Activated CD4-positive, alpha-beta T cell treated with anti-CD3 and anti-CD28 coated beads, Interleukin-2, amount 50 U/mL, for 16 hours (primary cell): ENCODE results near the gene CLEC4G.
A peak's percentile ranks its signal among the peaks of the same experiment; 100 is the strongest.
"Not testable (repeated sequence)": the region's sequence is repeated elsewhere in the genome, so short reads cannot be mapped to it uniquely, and the experiment has no call there.

ENCODE experiments used
- DNase-seq: peaks from one replicate; pipeline ENCODE4 v3.0.0-alpha.2; 2020

Gene CLEC4G, protein sequence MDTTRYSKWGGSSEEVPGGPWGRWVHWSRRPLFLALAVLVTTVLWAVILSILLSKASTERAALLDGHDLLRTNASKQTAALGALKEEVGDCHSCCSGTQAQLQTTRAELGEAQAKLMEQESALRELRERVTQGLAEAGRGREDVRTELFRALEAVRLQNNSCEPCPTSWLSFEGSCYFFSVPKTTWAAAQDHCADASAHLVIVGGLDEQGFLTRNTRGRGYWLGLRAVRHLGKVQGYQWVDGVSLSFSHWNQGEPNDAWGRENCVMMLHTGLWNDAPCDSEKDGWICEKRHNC

GRCh38 chr19:7732045-7732444 is at the start of gene CLEC4G:
TSS of gene CLEC4G (minus strand) at chr19:7732110. CDS start at chr19:7732102, 8 bp downstream.
- no peak for DNase-seq

DNA sequence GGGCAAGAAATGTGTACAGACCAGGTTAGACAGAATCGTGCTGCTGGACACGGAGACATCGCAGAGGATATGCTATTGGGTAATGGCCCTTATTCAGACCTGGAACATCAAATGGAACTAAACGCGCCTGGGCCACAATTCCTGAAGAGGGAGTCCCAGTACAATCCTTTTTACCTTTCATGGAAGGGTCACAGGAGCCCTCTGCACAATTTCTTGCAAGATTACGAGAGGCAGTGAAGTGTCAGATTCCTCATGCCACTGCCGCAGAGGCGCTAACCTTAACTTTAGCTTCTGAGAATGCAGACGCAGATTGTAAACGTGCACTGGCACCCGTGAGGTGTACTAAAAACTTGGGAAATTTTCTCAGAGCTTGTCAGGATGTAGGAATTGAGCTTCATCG is 49.2 kb upstream of the CLEC4G start:
- no peak for DNase-seq

DNA sequence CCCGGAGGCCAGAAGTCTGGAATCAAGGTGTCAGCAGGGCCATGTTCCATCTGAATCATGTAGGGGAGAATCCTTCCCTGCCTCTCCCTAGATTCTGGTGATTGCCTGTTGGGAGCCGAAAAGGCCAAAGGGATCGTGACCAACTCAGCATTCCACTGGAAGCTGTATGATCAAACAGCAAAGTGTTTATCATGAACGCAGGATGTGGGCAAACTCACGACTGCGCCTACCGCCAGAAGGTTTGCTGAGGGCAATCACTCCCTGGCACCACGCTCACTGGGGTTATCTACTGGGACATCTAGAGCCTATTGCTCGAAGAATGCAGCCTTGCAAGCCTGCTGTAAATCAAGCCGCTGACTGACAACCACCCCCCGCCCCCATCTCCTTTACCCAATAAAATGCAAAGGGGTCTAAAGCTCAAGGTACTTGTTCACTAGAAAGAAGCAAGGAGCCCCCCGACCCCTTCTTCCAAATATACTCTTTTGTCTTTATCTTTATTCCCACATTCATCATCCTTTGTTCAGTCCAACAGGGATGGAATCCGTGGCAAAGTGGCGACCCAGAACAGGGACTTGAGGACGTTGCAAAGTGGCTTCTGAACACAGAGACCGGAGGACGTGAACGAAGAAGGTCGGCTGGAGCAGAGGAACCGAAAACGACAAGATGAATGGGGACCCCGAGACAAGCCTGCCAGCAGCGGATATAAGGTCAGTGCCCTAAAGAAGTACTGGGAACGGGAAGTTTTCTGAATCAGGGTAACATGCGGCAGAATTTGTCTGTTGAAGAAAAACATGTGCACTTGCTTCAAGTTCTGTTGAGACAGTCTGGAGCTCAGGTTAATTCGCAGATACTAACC is 47.9 kb upstream of the CLEC4G start:
- DNase-seq, result no peak

GRCh38 chr19:7778081-7778480 is 46.2 kb upstream of the CLEC4G start:
- DNase-seq, result no peak

GRCh38 chr19:7775761-7776160 is 43.9 kb upstream of the CLEC4G start:
- no peak for DNase-seq

DNA sequence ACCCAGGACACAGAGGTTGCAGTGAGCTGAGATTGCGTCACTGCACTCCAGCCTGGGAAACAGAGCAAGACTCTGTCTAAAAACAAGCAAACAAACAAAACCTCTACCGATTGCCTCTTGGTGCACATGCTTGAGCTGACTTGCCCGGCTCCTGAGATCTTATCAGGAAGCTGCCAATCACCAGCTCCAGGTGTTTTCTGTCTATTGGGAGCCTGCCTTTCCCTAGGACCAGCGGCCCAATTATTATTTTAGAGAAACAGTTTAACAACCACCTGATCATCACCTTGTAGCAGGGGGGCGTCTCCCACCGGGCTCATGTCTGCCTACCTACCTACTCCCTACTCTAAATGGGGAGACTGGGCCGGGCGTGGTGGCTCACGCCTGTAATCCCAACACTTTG is 41.9 kb upstream of the CLEC4G start:
- no peak for DNase-seq

DNA sequence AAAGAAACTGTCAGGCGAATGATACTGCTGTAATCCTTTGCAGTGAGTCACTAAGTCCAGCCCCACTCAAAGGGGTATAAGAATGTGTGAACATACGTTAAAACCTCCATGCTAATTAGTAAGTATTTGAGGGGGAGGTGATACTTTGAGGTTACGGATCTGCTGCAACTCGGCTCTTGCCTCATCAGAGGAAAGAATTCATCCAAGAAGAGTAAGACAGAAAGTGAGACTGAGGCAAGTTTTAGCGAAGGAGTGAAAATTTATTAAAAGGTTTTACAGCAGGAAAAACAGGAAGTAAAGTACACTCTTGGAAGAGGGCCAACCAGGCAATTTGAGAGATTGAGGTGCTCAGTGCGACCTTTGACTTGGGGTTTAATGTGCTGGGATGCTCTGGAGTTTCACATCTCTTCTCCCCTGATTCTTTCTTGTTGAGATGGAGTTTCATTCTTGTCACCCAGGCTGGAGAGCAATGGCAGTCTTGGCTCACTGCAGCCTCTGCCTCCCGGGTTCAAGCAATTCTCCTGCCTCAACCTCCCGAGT is 40.9 kb upstream of the CLEC4G start:
- DNase-seq, result peak; percentile 82

DNA sequence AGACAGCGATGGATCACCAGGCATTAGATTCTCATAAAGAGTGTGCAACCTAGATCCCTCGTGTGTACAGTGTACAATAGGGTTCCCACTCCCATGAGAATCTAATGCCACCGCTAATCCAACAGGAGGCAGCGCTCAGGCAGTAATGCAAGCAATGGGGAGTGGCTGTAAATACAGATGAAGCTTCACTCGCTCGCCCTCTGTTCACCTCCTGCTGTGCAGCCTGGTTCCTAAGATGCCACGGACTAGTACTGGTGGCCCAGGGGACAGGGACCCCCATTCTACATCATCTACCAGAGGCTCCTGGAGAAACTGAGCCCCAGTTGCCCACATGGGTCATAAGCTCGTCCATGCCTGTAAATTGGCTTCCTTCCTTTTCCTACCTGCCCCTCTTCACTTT is 39.2 kb upstream of the CLEC4G start:
- DNase-seq, result no peak

- no peak for DNase-seq
These were observed 37.3 kb upstream of the CLEC4G start for GRCh38 chr19:7769171-7769570.

DNA sequence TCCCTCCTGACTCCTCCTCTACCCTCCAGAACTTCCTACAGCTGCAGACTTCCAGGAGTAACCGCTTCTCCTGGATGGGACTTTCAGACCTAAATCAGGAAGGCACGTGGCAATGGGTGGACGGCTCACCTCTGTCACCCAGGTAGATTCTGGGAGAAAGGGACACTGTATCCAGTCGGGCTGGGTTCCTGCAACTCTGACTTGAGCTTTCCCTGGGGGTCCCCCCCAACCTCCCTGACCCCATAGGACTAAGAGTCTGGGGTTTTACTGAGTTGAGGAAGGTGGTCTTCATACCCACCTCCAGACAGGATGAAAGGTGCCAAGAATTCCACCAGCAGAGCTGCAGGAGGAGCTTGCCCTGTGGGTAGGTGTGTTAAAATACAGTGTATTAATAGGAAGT is 35.6 kb upstream of the CLEC4G start:
- DNase-seq, result no peak

DNA sequence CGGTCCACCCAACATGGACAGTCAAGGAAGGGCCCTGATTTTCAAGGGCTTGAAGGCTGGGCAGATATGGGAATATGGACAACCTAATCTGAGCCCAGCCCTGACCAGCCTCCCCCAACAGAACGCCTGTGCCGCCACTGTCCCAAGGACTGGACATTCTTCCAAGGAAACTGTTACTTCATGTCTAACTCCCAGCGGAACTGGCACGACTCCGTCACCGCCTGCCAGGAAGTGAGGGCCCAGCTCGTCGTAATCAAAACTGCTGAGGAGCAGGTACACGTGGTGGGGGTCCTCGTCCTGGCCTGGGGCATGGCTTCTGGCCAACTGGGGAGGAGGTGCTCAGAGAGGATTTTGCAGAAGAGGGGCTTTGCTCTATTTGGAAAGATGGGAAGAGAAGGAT is 34.6 kb upstream of the CLEC4G start:
- DNase-seq, result no peak

DNA sequence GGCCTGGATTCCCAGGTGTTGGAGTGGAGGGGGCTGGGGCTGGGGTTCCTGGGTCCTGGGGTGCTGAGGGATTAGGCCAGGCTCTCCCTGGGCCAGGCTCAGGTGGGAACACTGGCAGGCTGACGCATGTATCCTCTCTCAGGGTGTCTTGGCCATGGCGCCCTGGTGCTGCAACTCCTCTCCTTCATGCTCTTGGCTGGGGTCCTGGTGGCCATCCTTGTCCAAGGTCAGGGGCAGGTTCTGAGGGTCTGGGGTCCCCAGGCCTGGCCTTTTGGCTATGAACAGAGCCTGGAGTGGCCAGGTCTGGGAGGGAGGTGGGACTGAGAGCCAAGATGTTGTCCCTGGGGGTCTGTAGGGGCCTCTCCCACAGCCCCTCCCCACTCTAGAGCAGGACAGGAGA is 33.1 kb upstream of the CLEC4G start:
- DNase-seq, result not testable (repeated sequence)

- DNase-seq, result not testable (repeated sequence)
These were observed 32.2 kb upstream of the CLEC4G start for GRCh38 chr19:7764157-7764556.

DNA sequence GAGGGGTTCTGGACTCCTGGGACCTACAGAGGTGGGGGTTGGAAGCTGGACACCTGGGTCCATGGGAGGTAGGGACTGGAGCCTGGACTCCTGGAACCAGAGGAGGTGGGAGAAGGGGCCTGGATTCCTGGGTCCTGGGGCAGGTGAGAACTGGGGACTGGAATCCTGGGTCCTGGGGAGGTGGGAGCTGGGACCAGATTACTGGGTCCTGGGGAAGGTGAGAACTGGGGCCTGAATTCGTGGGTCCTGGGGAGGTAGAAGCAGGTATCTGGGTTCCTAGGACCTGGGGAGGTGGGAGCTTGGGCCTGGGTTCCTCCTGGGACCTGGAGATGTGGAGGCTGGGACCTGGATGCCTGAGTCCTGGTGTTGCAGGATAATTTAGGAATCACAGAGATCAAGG is 31.8 kb upstream of the CLEC4G start:
- no peak for DNase-seq

GRCh38 chr19:7762719-7763293 is 30.9 kb upstream of the CLEC4G start, which contains the start of gene CLEC4M:
TSS of gene CLEC4M (plus strand) at chr19:7763243. CDS start at chr19:7763267, 24 bp downstream.
- DNase-seq, result no peak

DNA sequence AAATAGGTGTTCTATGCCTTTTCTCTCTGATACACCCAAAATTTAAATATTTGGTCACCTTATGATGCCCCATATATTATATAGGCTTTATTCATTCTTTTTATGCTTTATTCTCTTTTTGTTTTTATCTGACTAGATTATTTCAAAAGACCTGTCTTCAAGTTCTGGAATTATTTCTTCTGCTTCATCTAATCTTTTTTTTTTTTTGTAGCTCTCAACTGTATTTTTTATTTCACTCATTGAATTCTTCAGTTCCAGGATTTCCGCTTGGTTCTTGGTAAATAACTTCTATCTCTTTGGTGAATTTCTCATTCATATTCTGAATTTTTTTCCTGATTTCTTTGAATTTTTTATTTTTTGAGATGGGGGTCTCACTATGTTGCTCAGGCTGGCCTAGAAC is 27.2 kb upstream of the CLEC4G start:
- no peak for DNase-seq

- DNase-seq, result no peak
These were observed 25.4 kb upstream of the CLEC4G start for GRCh38 chr19:7757358-7757757.

DNA sequence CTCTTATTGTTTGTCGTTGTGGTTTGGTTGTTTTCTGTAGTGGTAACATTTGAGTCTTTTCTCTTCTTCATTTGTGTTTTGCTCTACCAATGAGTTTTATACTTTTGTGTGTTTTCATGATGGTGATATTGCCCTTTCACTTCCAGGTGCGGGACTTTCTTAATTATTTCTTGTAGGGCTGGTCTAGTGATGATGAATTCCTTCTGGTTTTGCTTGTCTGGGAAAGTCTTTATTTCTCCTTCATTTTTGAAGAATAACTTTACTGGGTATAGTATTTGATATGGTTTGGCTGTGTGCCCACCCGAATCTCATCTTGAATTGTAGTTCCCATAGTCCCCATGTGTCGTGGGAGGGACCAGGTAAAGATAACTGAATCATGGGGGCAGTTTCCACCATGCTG is 24.3 kb upstream of the CLEC4G start:
- no peak for DNase-seq

GRCh38 chr19:7751157-7751783 is 19.4 kb upstream of the CLEC4G start:
- DNase-seq, result peak; percentile 59

DNA sequence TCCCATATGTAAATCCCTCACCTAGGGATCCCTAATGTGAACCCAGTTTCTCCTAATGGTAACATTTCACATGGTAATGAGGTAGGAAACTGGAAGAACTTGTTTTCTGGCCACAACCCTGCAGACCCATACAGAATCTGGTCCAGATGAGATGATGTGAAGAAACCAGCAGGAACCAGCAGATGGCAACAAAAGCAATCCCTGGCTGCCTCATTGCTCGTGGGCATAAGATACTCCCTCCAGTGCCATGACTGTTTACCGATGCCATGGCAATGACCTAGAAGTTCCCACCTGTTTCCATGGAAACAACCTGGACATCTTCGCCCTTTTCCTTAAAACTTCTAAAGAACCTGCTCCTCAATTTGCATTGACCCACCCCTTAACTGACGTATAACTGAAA is 16.8 kb upstream of the CLEC4G start:
- DNase-seq, result no peak

GRCh38 chr19:7748171-7748570 is 16.3 kb upstream of the CLEC4G start:
- no peak for DNase-seq

GRCh38 chr19:7746903-7747884 is 15.3 kb upstream of the CLEC4G start, which contains the start of gene CD209:
TSS of gene CD209 (minus strand) at chr19:7747534. CDS start at chr19:7747511, 23 bp downstream.
- DNase-seq, result no peak
